ENCODE results near the gene ALOX5.
"Not testable (repeated sequence)": the region's sequence is repeated elsewhere in the genome, so short reads cannot be mapped to it uniquely, and the experiment has no call there.

Gene ALOX5

DNA sequence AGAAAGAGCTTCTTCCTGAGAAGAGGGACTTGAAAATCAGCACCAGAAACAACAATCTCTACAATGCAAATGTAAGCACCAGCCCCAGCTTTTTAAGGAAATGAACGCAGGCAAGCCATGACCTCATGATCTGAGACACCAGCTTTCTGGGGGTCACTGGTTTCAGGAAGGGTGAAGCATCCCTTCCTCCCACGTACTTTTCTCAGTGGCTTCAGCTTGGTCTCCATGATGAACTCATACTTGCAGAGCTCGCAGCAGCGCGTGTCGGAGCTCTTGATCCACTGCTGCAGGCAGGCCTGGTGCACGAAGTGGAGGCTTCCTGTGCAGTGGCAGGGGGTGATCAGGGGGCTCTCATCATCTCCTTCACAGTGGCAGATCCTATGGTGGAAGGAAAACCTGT, 87.0 kb downstream of the ALOX5 start:
- no peak for DNase-seq
- peaks cover 31% of the 10 kb centered on the region for H3K4me1 Mint-ChIP-seq
- ATAC-seq = peak; percentile 20
- no peaks in the 10 kb centered on the region for H3K9me3 Mint-ChIP-seq
- peaks cover 15% of the 10 kb centered on the region for H3K36me3 Mint-ChIP-seq (ENCODE audit: low read depth)
- no peak overlapping the region for H3K4me3 Mint-ChIP-seq
- H3K27ac Mint-ChIP-seq = no peak overlapping the region
- no peaks in the 10 kb centered on the region for H3K27me3 Mint-ChIP-seq

DNA sequence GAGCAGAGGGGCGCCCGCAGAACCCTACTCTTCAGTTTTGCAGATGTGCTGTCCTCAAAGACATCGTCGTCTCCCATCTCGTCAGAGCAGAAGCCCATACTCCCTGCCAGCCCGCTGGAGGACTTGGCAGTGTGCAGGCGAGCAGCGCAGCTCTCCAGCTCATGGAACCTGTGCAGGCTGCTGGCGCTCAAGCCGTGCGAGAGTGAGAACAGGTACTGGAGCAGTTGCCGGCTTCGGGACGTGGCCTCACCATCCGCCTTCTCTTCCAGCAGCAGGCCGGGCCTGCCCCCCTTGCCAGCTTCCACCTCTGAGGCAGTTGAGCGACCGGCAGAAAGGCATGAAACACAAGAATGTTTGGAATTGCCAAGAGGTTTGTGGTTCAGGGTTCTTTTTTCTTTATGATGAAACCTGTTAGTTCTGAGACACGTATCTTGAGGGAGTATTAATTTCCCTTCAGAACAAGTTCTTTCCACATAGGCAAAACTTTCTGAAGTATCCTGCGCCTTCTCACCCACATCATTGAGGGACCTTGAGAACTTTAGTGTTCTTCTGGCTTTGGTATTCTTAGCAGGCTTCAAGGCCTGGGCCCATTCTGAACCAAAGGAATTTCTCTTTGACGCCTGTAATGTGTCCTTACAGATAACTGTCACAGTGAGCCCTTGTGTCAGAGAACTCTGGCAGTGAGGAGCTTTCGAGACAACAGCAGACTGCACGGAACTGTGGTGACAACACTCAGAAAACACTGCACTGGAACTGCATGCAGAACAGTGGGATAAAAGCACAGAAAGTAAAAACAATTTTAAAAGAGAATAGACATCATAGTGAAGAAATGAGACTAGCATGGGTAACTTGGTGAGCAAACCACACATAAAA, 89.5 kb downstream of the ALOX5 start:
- no peak for ATAC-seq
- no peaks in the 10 kb centered on the region for H3K9me3 Mint-ChIP-seq
- DNase-seq = no peak
- no peak overlapping the region for H3K4me3 Mint-ChIP-seq
- no peak overlapping the region for H3K27ac Mint-ChIP-seq
- H3K36me3 Mint-ChIP-seq (ENCODE audit: low read depth) = peaks cover 5% of the 10 kb centered on the region
- H3K4me1 Mint-ChIP-seq = peaks cover 39% of the 10 kb centered on the region
- H3K27me3 Mint-ChIP-seq = no peaks in the 10 kb centered on the region

DNA sequence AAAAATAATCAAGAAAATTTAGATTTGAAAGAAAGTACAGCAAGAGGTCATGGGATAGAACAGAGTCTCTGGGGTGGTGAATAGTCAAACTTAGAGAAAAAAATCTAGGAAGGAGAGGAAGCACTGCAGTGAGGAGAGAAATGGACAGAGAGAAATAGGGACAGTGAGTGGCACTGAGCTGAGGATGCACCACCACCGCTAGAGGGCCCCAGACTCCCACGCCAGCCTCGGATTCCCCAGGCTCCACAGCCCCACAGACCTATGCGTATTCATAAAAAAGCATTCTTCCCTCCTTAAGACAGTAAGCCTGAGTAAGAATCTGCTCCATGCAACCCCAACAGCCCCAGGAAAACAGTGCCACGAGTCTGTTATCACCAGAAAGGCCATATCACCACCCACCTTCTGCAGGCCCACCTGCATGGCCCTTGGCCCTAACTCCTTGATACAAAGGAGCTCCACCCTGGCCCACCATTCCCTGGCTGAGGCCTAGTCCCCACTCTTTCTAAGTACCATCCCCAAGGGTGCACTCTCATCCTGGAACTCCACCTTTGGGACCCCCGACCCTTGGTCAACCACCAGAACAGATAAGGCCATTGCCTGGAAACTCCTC, 91.0 kb downstream of the ALOX5 start:
- Mint-ChIP-seq H3K4me3 (no peak overlapping the region), H3K27me3 (no peaks in the 10 kb centered on the region), H3K9me3 (no peaks in the 10 kb centered on the region), H3K36me3 (ENCODE audit: low read depth) (no peaks in the 10 kb centered on the region), H3K4me1 (peaks cover 51% of the 10 kb centered on the region), H3K27ac (no peak overlapping the region)
- peak; percentile 93 for ATAC-seq
- peak; percentile 82 for DNase-seq

DNA sequence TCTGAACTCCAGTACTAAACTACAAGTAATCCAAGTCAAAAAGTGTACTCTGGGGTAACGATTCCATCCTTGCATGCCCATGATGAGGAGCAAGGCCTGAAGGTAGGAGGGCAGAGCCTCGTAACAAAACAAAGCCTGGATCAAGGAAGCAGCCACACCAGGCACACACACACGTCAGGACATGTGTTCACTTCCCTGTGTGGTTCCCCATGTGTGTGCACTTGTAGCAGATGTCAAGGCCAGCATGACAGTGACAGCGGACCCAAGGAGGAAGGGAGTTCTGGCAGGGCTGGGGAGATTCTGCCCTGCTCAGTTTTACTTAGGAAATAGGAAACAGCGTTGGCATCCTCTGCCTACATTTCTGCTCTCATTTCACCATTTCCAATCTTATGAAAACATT, 92.8 kb downstream of the ALOX5 start:
- no peak for DNase-seq
- no peaks in the 10 kb centered on the region for H3K9me3 Mint-ChIP-seq
- ATAC-seq = no peak
- H3K27me3 Mint-ChIP-seq = no peaks in the 10 kb centered on the region
- H3K36me3 Mint-ChIP-seq (ENCODE audit: low read depth) = no peaks in the 10 kb centered on the region
- peaks cover 49% of the 10 kb centered on the region for H3K4me1 Mint-ChIP-seq
- no peak overlapping the region for H3K4me3 Mint-ChIP-seq
- no peak overlapping the region for H3K27ac Mint-ChIP-seq

DNA sequence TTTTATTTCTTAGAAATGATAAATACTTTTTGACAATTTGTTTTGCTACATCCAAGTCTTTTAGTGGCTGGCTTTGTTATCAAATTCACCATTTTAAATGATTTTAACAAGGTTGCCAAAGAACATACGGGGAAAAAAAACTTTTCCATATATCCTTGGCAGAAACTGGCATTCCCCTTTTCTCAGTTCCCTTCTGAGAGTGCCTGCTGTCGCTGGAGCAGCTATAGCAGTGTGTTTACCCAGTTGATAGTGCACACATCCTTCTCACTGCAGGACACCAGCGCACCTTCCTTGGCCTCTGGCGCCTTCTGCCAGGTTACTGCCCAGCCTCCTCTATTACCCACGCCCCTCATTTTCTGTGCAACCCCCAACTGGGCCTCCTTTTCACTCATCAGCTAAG, 94.1 kb downstream of the ALOX5 start:
- Mint-ChIP-seq H3K9me3 (no peaks in the 10 kb centered on the region), H3K4me1 (peaks cover 47% of the 10 kb centered on the region), H3K27me3 (no peaks in the 10 kb centered on the region), H3K27ac (no peak overlapping the region), H3K4me3 (no peak overlapping the region), H3K36me3 (ENCODE audit: low read depth) (no peaks in the 10 kb centered on the region)
- DNase-seq (no peak), ATAC-seq (no peak)

DNA sequence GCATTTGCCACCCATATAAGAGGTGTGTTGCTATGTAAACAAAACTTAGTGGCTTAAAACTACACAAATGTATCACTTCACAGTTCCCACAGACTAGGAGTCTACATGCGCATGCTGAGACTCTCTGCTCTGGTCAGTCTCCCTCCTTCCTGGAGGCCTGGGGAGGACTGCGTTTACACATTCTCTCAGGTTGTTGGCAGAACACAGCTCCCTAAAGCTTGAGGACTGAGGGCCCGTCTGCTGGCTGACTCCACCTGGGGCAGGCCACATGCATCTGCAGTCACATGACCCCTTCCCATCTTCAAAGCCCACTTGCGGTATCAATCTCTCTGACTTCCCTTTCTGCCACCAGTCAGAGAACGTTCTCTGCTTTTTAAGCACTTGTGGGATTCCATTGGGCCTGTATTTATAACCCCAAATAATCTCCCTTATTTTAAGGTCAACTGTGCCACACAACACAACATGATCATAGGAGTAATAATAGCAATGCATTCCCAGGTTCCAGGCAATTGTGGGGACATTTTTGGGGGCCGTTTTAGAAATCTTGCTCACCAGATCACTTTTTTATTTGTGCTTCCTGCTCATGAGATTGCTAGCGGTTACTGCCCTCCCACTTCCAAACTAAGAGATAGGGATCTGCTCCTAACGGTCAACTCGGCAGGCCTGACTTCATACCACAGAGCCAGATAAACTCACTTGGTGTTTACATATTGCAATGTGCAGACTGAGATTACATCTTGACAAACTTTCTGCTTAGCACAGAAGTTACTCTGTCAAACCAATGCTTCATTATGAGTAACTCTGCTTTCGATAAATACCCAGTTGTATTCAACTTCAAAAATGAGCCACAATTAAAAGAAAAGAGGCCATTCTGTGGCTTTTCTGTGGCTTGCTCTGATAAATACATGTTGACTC, 96.3 kb downstream of the ALOX5 start:
- Mint-ChIP-seq H3K9me3 (no peaks in the 10 kb centered on the region), H3K27me3 (no peaks in the 10 kb centered on the region), H3K36me3 (ENCODE audit: low read depth) (no peaks in the 10 kb centered on the region), H3K4me1 (peaks cover 42% of the 10 kb centered on the region), H3K27ac (peak overlapping the region; percentile 83), H3K4me3 (peak overlapping the region; percentile 38)
- DNase-seq (peak; percentile 46), ATAC-seq (peak; percentile 60)

DNA sequence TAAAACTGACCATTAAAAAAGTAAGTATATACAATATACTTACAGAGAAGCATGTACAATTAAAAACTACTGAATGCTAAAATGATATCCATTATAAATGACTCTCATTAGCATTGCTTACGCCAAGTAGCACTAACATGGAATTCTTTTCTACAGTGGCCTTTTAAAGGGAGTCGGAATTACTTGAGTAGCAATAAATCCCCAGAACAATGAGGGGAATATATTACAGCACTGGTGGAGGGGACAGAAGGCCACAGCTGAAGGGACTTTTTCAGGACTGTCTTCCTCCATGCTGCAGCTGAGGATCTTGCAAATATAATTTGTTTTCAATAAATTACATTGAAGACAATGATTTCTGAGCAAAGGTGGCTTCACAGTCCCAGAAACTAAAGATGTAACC, 97.0 kb downstream of the ALOX5 start:
- Mint-ChIP-seq H3K27ac (peak overlapping the region; percentile 83), H3K4me3 (no peak overlapping the region), H3K9me3 (peaks cover 4% of the 10 kb centered on the region), H3K4me1 (peaks cover 37% of the 10 kb centered on the region), H3K27me3 (no peaks in the 10 kb centered on the region), H3K36me3 (ENCODE audit: low read depth) (peaks cover 4% of the 10 kb centered on the region)
- DNase-seq (no peak), ATAC-seq (no peak)

DNA sequence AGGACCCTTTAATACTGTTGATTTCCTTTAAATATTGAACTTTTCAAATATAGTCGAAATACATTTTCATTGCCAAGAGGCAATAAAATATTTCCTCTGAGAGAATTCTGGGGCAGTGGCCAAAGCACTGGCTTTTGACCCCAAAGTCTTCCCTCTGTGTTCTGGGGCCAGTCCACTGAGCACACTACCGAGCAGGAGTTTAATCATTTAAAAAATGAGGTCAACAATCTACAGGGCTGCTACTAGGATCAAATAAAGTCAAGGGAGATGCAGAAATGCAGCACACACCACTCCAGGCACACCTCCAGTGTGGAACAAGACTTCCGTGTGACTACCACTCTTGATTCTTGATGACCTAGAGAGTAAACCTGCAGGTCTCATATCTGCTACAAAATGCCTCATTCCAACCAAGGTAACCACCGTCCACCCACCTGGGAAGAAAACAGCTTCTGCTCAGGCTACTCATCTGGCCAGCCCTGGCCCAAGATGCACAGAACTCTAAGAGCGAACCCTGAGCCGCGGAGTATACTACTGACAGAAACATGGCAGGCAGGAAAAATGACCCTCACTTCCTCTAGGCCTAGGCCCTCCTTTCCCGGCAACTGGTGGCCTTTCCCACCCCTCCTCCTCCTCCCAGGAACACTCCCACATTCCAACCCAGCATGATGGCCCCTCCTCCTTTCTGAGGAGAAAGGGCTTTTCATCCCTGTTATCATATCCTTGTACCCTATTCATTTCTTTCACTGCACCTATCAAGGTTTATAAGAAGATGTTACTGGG, 97.7 kb downstream of the ALOX5 start:
- no peak for ATAC-seq
- Mint-ChIP-seq H3K27ac (peak overlapping the region; percentile 20), H3K36me3 (ENCODE audit: low read depth) (peaks cover 6% of the 10 kb centered on the region), H3K4me1 (peaks cover 32% of the 10 kb centered on the region), H3K4me3 (no peak overlapping the region), H3K9me3 (peaks cover 7% of the 10 kb centered on the region), H3K27me3 (no peaks in the 10 kb centered on the region)
- no peak for DNase-seq

DNA sequence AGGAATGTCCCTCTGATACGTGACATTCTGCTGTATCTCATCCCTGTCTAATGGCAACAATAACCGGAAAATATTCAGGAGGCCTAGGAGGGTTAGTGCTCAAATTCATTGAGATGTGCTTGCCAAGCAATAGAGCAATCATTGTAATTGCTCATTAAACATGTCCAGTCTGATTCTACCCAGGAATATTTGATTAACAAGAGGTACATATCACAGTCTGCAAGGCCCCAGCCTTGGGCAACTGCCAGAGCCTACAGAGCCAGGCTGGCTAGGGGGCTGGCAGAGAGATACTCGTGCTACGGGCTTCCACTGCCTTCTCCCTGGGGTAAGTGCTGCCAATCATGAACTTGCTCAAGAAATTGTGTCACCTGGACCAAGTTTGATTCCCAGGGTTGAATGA, 99.1 kb downstream of the ALOX5 start:
- Mint-ChIP-seq H3K9me3 (peaks cover 21% of the 10 kb centered on the region), H3K4me1 (peaks cover 28% of the 10 kb centered on the region), H3K4me3 (no peak overlapping the region), H3K27me3 (no peaks in the 10 kb centered on the region), H3K27ac (no peak overlapping the region), H3K36me3 (ENCODE audit: low read depth) (peaks cover 14% of the 10 kb centered on the region)
- DNase-seq (no peak), ATAC-seq (no peak)

DNA sequence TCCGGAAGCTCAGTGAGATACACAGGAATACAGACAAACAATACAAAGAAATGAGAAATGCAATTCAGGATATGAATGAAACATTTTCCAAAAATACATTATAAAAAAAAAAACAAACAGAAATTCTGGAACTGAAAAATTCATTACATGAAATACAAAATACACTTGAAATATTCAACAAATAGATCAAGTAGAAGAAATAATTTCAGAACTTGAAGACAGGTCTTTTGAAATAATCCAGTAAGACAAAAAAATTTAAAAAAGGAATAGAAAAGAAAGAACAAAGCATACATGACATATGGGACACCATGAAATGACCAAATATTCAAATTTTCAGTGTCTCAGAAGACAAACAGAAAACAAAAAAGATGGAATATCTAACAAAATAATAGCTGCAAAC, 102.5 kb downstream of the ALOX5 start:
- ATAC-seq = no peak
- Mint-ChIP-seq H3K4me1 (peaks cover 3% of the 10 kb centered on the region), H3K36me3 (ENCODE audit: low read depth) (peaks cover 45% of the 10 kb centered on the region), H3K4me3 (no peak overlapping the region), H3K27me3 (no peaks in the 10 kb centered on the region), H3K27ac (no peak overlapping the region), H3K9me3 (peaks cover 40% of the 10 kb centered on the region)
- no peak for DNase-seq

DNA sequence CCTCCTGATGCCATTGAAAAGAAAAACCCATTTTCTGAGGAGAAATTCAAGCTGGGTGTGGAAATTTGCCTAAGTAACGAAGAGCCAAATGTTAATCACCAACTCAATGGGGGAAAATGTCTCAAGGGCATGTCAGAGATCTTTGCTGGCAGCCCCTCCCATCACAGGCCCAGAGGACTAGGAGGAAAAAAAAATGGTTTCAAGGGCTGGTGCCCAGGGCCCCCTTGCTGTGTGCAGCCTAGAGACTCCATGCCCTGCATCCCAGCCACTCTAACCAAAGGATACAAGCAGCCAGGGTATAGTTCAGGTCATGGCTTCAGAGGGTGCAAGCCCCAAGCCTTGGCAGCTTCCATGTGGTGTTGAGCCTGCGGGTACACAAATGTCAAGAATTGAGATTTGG, 106.3 kb downstream of the ALOX5 start:
- H3K9me3 Mint-ChIP-seq = peaks cover 47% of the 10 kb centered on the region
- H3K4me3 Mint-ChIP-seq = no peak overlapping the region
- H3K27me3 Mint-ChIP-seq = no peaks in the 10 kb centered on the region
- DNase-seq (no peak), ATAC-seq (no peak)
- H3K27ac Mint-ChIP-seq = no peak overlapping the region
- peaks cover 68% of the 10 kb centered on the region for H3K36me3 Mint-ChIP-seq (ENCODE audit: low read depth)
- H3K4me1 Mint-ChIP-seq = no peaks in the 10 kb centered on the region

DNA sequence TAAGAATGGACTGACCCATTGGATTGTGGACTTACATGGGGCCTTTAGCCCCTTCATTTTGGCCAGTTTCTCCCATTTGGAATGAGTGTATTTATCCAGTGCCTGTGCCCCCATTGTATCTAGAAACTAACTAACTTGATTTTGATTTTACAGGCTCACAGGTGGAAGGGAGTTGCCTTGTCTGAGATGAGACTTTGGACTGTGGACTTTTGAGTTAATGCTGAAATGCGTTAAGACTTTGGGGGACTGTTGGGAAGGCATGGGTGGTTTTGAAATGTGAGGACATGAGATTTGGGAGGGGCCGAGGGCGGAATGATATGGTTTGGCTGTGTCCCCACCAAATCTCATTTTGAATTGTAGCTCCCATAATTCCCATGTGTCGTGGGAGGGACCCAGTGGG, 107.1 kb downstream of the ALOX5 start:
- H3K36me3 Mint-ChIP-seq (ENCODE audit: low read depth) = peaks cover 67% of the 10 kb centered on the region

DNA sequence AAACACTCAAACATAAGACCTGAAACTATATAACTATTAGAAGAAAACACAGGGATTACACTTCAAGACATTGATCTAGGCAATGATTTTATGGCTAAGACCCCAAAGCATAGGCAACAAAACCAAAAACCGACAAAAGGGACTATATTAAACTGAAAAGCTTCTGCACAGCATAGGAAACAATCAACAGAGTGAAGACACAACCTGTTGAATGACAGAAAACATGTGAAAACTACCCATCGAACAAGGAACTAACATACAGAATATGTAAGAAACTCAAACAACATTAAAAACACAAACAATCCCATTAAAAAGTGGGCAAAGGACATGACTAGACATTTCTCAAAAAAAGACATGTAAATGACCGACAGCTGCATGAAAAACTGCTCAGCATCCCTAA, 109.0 kb downstream of the ALOX5 start:
- Mint-ChIP-seq H3K9me3 (peaks cover 27% of the 10 kb centered on the region), H3K27ac (no peak overlapping the region), H3K4me3 (no peak overlapping the region), H3K36me3 (ENCODE audit: low read depth) (peaks cover 61% of the 10 kb centered on the region), H3K27me3 (no peaks in the 10 kb centered on the region), H3K4me1 (no peaks in the 10 kb centered on the region)
- no peak for ATAC-seq
- DNase-seq = no peak

More for the DNA sequence above, 107.1 kb downstream of the ALOX5 start:
- not testable (repeated sequence) for ATAC-seq, H3K27me3 Mint-ChIP-seq, DNase-seq, H3K4me1 Mint-ChIP-seq, H3K4me3 Mint-ChIP-seq, H3K27ac Mint-ChIP-seq
- peaks cover 42% of the 10 kb centered on the region for H3K9me3 Mint-ChIP-seq

DNA sequence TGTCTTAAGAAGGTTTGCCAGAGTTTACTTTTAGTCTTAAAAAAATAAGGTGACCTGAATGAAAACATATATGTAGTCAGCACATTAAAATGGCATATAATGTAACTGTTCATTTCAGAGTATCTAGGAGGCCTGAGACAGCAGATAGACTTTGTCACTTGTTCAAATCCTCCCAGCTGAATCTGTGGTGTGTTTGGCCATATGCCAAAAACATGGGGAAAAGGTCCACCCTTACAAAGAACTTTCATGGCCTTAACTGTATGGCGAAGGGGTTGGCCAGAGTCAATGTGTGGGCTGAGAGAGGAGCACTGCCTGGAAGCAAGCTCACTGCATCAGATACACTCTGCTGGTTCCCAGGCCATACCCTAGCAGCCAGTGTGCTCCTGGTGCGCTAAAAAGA, 113.7 kb downstream of the ALOX5 start:
- ATAC-seq (no peak), DNase-seq (no peak)
- no peaks in the 10 kb centered on the region for H3K27me3 Mint-ChIP-seq
- H3K36me3 Mint-ChIP-seq (ENCODE audit: low read depth) = peaks cover 24% of the 10 kb centered on the region
- H3K27ac Mint-ChIP-seq = no peak overlapping the region
- H3K9me3 Mint-ChIP-seq = no peaks in the 10 kb centered on the region
- no peaks in the 10 kb centered on the region for H3K4me1 Mint-ChIP-seq
- H3K4me3 Mint-ChIP-seq = no peak overlapping the region
